ENCODE data around the gene CFAP61.

The CFAP61 gene

GRCh38 chr20:20390393-20390792 is 338.1 kb downstream of the CFAP61 start:
- no peak overlapping the region for H3K4me3 ChIP-seq (ENCODE audit: low read depth, low read length)

GRCh38 chr20:20391115-20391514 is 338.8 kb downstream of the CFAP61 start:
- H3K27me3 ChIP-seq (ENCODE audit: control insufficient read depth, insufficient read depth, low read length) = no peaks in the 10 kb centered on the region
- H3K9me3 ChIP-seq (ENCODE audit: control insufficient read depth, insufficient read depth, low read length) = no peaks in the 10 kb centered on the region
- H3K4me3 ChIP-seq (ENCODE audit: low read depth, low read length) = no peak overlapping the region
- peaks cover 3% of the 10 kb centered on the region for H3K36me3 ChIP-seq (ENCODE audit: control insufficient read depth, insufficient read depth, low read length)
- no peaks in the 10 kb centered on the region for H3K4me1 ChIP-seq (ENCODE audit: control insufficient read depth, insufficient read depth, low read length)
- no peak overlapping the region for H3K9ac ChIP-seq (ENCODE audit: low read depth, low read length)

More at GRCh38 chr20:20390393-20390792, 338.1 kb downstream of the CFAP61 start:
- Histone ChIP-seq H3K36me3 (ENCODE audit: control insufficient read depth, insufficient read depth, low read length) (no peaks in the 10 kb centered on the region), H3K9me3 (ENCODE audit: control insufficient read depth, insufficient read depth, low read length) (no peaks in the 10 kb centered on the region), H3K27me3 (ENCODE audit: control insufficient read depth, insufficient read depth, low read length) (no peaks in the 10 kb centered on the region), H3K9ac (ENCODE audit: low read depth, low read length) (no peak overlapping the region), H3K4me1 (ENCODE audit: control insufficient read depth, insufficient read depth, low read length) (no peaks in the 10 kb centered on the region)

- peaks cover 3% of the 10 kb centered on the region for H3K36me3 ChIP-seq (ENCODE audit: control insufficient read depth, insufficient read depth, low read length)
- H3K4me1 ChIP-seq (ENCODE audit: control insufficient read depth, insufficient read depth, low read length) = no peaks in the 10 kb centered on the region
- H3K9ac ChIP-seq (ENCODE audit: low read depth, low read length) = no peak overlapping the region
- H3K9me3 ChIP-seq (ENCODE audit: control insufficient read depth, insufficient read depth, low read length) = no peaks in the 10 kb centered on the region
- no peak overlapping the region for H3K4me3 ChIP-seq (ENCODE audit: low read depth, low read length)
- no peaks in the 10 kb centered on the region for H3K27me3 ChIP-seq (ENCODE audit: control insufficient read depth, insufficient read depth, low read length)
These were observed 339.4 kb downstream of the CFAP61 start for GRCh38 chr20:20391766-20392165.

GRCh38 chr20:20393207-20394120 is 341.1 kb downstream of the CFAP61 start:
- no peaks in the 10 kb centered on the region for H3K9me3 ChIP-seq (ENCODE audit: control insufficient read depth, insufficient read depth, low read length)
- no peaks in the 10 kb centered on the region for H3K27me3 ChIP-seq (ENCODE audit: control insufficient read depth, insufficient read depth, low read length)
- no peaks in the 10 kb centered on the region for H3K4me1 ChIP-seq (ENCODE audit: control insufficient read depth, insufficient read depth, low read length)
- no peak overlapping the region for H3K9ac ChIP-seq (ENCODE audit: low read depth, low read length)
- H3K36me3 ChIP-seq (ENCODE audit: control insufficient read depth, insufficient read depth, low read length) = peaks cover 3% of the 10 kb centered on the region
- no peak overlapping the region for H3K4me3 ChIP-seq (ENCODE audit: low read depth, low read length)

- peaks cover 3% of the 10 kb centered on the region for H3K36me3 ChIP-seq (ENCODE audit: control insufficient read depth, insufficient read depth, low read length)
- no peaks in the 10 kb centered on the region for H3K4me1 ChIP-seq (ENCODE audit: control insufficient read depth, insufficient read depth, low read length)
- H3K9ac ChIP-seq (ENCODE audit: low read depth, low read length) = no peak overlapping the region
- H3K9me3 ChIP-seq (ENCODE audit: control insufficient read depth, insufficient read depth, low read length) = no peaks in the 10 kb centered on the region
- H3K27me3 ChIP-seq (ENCODE audit: control insufficient read depth, insufficient read depth, low read length) = no peaks in the 10 kb centered on the region
- H3K4me3 ChIP-seq (ENCODE audit: low read depth, low read length) = no peak overlapping the region
These were observed 342.8 kb downstream of the CFAP61 start for GRCh38 chr20:20395087-20395486.

GRCh38 chr20:20395903-20396568 is 343.7 kb downstream of the CFAP61 start:
- H3K27me3 ChIP-seq (ENCODE audit: control insufficient read depth, insufficient read depth, low read length) = no peaks in the 10 kb centered on the region
- H3K36me3 ChIP-seq (ENCODE audit: control insufficient read depth, insufficient read depth, low read length) = peaks cover 3% of the 10 kb centered on the region
- H3K4me3 ChIP-seq (ENCODE audit: low read depth, low read length) = no peak overlapping the region
- no peaks in the 10 kb centered on the region for H3K4me1 ChIP-seq (ENCODE audit: control insufficient read depth, insufficient read depth, low read length)
- no peak overlapping the region for H3K9ac ChIP-seq (ENCODE audit: low read depth, low read length)
- no peaks in the 10 kb centered on the region for H3K9me3 ChIP-seq (ENCODE audit: control insufficient read depth, insufficient read depth, low read length)

- Histone ChIP-seq H3K4me1 (ENCODE audit: control insufficient read depth, insufficient read depth, low read length) (no peaks in the 10 kb centered on the region), H3K4me3 (ENCODE audit: low read depth, low read length) (no peak overlapping the region), H3K9ac (ENCODE audit: low read depth, low read length) (no peak overlapping the region), H3K36me3 (ENCODE audit: control insufficient read depth, insufficient read depth, low read length) (peaks cover 3% of the 10 kb centered on the region), H3K27me3 (ENCODE audit: control insufficient read depth, insufficient read depth, low read length) (no peaks in the 10 kb centered on the region), H3K9me3 (ENCODE audit: control insufficient read depth, insufficient read depth, low read length) (no peaks in the 10 kb centered on the region)
These were observed 344.5 kb downstream of the CFAP61 start for GRCh38 chr20:20396794-20397193.

- no peak overlapping the region for H3K9ac ChIP-seq (ENCODE audit: low read depth, low read length)
- no peaks in the 10 kb centered on the region for H3K4me1 ChIP-seq (ENCODE audit: control insufficient read depth, insufficient read depth, low read length)
- H3K27me3 ChIP-seq (ENCODE audit: control insufficient read depth, insufficient read depth, low read length) = no peaks in the 10 kb centered on the region
- no peak overlapping the region for H3K4me3 ChIP-seq (ENCODE audit: low read depth, low read length)
- H3K36me3 ChIP-seq (ENCODE audit: control insufficient read depth, insufficient read depth, low read length) = peaks cover 3% of the 10 kb centered on the region
- no peaks in the 10 kb centered on the region for H3K9me3 ChIP-seq (ENCODE audit: control insufficient read depth, insufficient read depth, low read length)
These were observed 345.8 kb downstream of the CFAP61 start for GRCh38 chr20:20398123-20398522.

GRCh38 chr20:20399531-20400500 is 347.5 kb downstream of the CFAP61 start:
- H3K36me3 ChIP-seq (ENCODE audit: control insufficient read depth, insufficient read depth, low read length) = peaks cover 3% of the 10 kb centered on the region
- H3K9me3 ChIP-seq (ENCODE audit: control insufficient read depth, insufficient read depth, low read length) = no peaks in the 10 kb centered on the region
- H3K9ac ChIP-seq (ENCODE audit: low read depth, low read length) = no peak overlapping the region
- H3K4me3 ChIP-seq (ENCODE audit: low read depth, low read length) = no peak overlapping the region
- no peaks in the 10 kb centered on the region for H3K4me1 ChIP-seq (ENCODE audit: control insufficient read depth, insufficient read depth, low read length)
- H3K27me3 ChIP-seq (ENCODE audit: control insufficient read depth, insufficient read depth, low read length) = no peaks in the 10 kb centered on the region

GRCh38 chr20:20401991-20402390 is 349.7 kb downstream of the CFAP61 start:
- no peak overlapping the region for H3K4me3 ChIP-seq (ENCODE audit: low read depth, low read length)
- no peaks in the 10 kb centered on the region for H3K9me3 ChIP-seq (ENCODE audit: control insufficient read depth, insufficient read depth, low read length)
- no peaks in the 10 kb centered on the region for H3K36me3 ChIP-seq (ENCODE audit: control insufficient read depth, insufficient read depth, low read length)
- H3K4me1 ChIP-seq (ENCODE audit: control insufficient read depth, insufficient read depth, low read length) = no peaks in the 10 kb centered on the region
- no peak overlapping the region for H3K9ac ChIP-seq (ENCODE audit: low read depth, low read length)
- no peaks in the 10 kb centered on the region for H3K27me3 ChIP-seq (ENCODE audit: control insufficient read depth, insufficient read depth, low read length)

GRCh38 chr20:20404633-20405032 is 352.3 kb downstream of the CFAP61 start:
- Histone ChIP-seq H3K36me3 (ENCODE audit: control insufficient read depth, insufficient read depth, low read length) (no peaks in the 10 kb centered on the region), H3K27me3 (ENCODE audit: control insufficient read depth, insufficient read depth, low read length) (no peaks in the 10 kb centered on the region), H3K4me1 (ENCODE audit: control insufficient read depth, insufficient read depth, low read length) (no peaks in the 10 kb centered on the region)

More at GRCh38 chr20:20404633-20405032, 352.3 kb downstream of the CFAP61 start:
- Histone ChIP-seq H3K9me3 (ENCODE audit: control insufficient read depth, insufficient read depth, low read length) (no peaks in the 10 kb centered on the region), H3K9ac (ENCODE audit: low read depth, low read length) (no peak overlapping the region), H3K4me3 (ENCODE audit: low read depth, low read length) (no peak overlapping the region)

Data from iPS-15b (cell line).